HG03039 (cell line): ENCODE measurements around the gene TRIM13.
"Not testable (repeated sequence)": the region's sequence is repeated elsewhere in the genome, so short reads cannot be mapped to it uniquely, and the experiment has no call there.

ENCODE experiments used
- ATAC-seq: cut with Tn5 transposase; IDR thresholded peaks from one replicate; pipeline ENCODE4 v1.9.1; 2021; ENCODE audit warnings: mild to moderate bottlenecking, moderate library complexity; ENCODE audit not compliant: unreplicated experiment

Gene TRIM13, protein sequence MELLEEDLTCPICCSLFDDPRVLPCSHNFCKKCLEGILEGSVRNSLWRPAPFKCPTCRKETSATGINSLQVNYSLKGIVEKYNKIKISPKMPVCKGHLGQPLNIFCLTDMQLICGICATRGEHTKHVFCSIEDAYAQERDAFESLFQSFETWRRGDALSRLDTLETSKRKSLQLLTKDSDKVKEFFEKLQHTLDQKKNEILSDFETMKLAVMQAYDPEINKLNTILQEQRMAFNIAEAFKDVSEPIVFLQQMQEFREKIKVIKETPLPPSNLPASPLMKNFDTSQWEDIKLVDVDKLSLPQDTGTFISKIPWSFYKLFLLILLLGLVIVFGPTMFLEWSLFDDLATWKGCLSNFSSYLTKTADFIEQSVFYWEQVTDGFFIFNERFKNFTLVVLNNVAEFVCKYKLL

DNA sequence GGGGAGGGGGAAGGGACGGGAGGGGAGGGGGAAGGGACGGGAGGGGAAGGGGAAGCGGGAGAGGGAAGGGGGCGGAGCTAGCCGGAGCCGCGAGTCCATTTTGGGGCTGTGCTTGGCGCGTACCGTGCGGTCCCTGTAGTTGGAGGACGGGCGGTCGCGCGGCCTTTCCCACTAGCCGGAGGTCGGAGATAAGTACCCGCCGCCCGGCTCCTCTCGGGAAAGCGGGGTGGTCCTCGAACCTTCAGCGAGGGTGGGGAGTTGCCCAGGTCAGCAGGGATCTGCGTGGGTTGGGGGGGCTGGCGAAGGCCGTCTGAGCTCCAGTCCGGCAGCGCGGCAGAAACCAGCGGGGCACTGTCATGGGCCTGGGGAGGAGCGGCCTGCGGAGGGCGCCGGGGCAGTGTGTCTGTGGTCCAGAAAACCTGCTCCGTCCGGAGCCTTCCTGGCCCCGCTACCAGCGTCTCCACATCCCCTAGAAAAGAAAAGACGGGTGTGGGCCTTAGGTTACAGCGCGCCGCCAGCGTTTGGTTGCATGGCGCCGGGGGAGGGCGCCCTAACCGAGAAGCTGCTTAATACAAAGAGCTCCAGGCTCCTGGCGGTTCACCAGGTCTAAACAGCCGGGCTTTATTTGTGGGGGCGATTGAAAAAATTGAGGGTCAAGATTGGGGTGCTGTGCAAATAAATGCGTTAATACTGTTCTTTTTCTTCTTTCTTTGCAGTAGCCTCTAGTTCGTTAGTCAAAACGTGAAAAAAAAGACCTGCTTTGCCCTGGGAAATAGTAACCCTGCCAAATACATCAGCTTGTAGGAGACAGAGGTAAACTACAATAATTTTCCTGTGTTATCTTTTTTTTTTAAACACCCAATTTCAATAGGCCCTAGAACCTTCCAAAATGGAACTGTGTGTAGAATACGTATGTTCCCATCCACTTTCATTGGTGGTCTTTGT is at the start of gene TRIM13:
TSS of gene TRIM13 (plus strand) at position 92 of the 945 bp plus-strand sequence. CDS start 14,899 bp downstream, outside the sequence.
- ATAC-seq: peak; percentile 68

DNA sequence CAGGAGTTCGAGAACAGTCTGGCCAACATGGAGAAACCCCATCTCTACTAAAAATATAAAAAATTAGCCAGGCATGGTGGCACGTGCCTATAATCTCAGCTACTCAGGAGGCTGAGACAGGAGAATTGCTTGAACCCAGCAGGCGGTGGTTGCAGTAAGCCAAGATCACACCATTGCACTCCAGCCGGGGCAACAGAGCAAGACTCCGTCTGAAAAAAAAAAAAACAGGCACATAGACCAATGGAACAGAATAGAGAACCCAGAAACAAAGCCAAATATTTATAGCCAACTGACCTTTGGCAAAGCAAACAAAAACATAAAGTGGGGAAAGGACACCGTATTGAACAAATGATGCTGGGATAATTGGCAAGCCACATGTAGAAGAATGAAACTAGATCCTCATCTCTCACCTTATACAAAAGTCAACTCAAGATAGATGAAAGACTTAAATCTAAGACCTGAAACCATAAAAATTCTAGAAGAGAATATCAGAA is 48.0 kb upstream of the TRIM13 start:
- not testable (repeated sequence) for ATAC-seq

DNA sequence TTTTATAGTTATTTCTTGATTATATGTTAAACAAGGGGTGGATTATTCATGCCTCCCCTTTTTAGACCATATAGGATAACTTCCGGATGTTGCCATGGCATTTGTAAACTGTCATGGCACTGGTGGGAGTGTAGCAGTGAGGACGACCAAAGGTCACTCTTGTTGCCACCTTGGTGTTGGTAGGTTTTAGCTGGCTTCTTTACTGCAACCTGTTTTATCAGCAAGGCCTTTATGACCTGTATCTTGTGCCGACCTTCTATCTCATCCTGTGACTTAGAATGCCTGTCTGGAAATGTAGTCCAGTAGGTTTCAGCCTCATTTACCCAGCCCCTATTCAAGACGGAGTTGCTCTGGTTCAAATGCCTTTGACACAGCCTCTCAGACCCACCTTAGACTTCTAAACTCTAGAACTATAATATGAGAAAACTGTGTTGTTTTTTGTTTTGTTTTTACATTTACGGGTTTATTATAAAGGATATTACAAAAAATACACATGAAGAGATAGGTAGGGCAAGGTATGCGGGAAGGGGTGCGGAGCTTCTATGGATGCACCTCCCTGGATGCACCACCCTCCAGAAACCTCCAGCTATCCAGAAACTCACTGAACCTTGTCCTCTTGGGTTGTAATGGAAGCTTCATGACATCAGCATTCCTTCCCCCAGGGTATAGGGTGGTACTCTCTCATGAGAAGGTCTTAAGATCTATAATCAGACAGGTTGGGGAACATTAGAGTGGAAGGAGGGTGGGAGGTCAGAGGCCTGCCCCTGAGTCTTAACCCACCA is 44.9 kb upstream of the TRIM13 start:
- ATAC-seq: no peak

DNA sequence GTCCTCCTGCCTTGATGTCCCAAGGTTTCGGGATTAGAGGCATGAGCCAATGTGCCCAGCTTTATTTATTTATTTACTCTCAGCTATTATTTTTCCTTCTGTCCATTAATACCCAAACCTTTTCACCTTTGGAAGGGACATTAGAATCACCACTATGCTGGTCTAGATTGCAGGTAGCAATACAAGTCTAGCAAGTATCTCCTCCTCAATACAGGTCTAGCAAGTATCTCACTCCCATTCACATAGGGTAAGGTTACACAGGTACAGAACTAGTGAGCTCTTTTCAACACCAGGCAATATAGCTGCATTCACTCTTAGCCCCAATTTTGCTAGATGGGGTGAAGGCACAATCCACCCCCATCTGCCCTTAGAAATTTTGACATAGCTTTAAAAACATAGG is 43.3 kb upstream of the TRIM13 start:
- ATAC-seq: no peak

DNA sequence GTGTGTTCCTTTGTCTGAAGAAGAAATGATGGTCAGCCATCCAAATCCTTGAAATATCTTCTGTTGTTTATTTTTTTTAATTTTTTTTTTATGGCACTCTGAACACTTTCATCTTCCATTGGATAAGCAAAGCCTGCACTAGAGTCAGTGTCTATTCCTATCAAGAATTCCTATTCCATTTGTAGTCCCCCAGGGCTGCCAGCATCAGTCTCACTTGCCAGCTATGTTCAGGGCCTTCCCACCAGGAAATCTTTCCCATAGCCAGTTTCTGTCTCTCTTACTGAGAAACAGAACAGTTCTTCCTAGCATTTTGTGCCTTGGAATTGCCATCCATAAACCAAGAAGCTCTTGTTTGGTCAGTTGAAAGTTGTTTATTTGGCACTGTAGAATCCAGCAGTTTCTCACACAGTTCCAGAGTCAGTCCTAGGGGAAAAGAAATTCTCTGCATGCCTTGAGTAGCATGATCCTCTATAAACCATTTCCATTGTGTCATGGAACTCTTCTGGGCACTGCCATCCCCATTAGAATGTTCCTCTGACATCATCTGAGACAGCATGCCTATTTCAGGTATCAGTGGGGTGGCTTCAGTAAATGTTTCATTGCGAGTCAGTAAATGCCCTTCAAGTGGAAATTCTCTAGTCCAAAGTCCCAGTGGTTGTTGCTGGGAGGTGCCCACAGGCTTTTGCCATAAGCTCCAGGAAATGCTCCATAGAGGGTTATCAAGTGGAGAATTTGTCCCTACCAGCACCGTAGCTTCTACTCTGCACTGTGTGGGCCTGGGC is 42.0 kb upstream of the TRIM13 start:
- no peak for ATAC-seq

DNA sequence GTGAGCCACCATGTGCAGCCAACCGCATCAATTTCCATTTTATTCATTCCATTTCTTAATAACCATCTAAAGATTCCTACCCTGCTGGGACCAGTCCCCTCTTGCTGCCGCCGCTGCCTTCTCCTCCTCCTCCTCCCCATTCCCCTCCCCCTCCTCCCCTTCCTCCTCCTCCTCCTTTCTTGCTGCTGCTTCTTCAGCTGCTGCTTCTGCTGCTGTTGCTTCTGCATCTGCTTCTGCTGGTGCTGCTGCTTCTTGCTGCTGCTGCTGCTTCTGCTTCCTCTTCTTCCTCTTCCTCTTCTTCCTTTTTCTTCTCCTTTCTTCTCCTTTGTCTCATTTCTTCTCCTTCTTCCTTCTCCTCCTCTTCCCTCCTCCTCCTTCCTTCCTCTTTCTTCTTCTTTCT is 40.7 kb upstream of the TRIM13 start:
- ATAC-seq: no peak

DNA sequence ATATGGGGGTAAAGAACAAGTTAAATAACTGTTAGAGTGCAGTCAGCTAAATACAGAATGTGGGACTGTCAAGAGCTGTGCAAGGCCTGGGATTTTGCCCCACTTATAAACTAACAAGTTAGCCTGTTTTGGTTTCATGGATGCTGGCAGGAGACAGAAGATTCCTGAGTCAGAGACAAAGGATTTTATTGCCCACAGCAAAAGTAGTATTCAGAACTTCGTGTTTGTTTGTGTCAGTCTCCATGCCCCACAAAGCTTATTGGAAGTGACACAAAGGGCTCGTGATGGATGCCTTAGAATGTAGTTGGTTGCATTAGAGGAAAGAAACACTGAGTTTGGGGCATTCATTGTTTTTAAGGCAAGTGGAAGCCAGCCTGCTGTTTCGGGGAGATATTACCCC is 38.5 kb upstream of the TRIM13 start:
- no peak for ATAC-seq

DNA sequence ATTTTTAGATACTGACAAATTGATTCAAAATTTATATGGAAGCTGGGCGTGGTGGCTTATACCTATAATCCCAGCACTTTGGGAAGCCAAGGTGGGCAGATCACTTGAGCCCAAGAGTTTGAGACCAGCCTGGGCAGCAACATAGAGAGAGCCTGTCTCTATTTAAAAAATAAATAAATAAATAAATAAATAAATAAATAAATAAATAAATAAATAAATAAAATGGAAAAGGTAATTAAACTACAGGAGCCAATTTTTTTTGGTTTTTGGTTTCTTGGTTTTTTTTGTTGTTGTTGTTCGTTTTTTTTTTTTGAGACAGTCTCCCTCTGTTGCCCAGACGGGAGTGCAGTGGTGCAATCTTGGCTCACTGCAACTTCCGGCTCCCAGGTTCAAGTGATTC is 29.4 kb upstream of the TRIM13 start:
- ATAC-seq: no peak

DNA sequence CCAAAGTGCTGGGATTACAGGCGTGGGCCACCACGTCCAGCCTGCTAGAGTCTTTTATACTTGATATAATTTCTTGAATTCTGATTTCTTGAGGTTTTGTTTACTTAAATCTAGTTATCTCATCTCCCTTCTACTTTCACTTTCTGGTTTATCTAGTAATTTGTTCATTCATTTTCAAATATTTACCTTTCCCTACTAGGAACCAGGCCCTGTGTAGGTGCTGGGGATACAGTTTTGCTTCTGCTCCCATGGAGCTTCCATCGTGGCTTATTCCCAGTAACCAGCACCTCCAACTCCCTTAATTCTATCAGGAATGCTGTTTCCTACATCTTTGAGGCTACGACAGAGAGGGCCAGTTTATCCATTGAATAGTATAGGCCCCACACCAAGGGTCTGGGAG is 24.1 kb upstream of the TRIM13 start:
- ATAC-seq: no peak

DNA sequence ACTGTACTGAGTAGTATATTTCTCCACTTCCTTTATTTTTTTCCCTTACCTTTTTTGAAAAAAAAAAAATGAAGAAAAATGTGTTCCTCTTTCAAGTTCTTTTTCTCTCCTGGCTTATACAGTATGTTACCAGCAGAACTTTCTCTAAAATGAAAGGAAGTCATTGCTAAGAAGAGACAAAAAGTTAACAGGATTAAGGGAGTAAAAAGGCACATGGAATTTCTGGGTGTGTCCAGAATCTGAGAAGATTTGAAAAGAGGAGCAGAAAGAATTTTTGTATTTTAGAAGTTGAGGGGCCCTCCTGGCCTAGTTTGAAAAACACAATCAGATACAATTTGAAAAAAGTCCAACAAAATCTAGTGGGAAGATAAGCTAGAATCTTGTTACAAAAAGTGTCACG is 21.0 kb upstream of the TRIM13 start:
- no peak for ATAC-seq

DNA sequence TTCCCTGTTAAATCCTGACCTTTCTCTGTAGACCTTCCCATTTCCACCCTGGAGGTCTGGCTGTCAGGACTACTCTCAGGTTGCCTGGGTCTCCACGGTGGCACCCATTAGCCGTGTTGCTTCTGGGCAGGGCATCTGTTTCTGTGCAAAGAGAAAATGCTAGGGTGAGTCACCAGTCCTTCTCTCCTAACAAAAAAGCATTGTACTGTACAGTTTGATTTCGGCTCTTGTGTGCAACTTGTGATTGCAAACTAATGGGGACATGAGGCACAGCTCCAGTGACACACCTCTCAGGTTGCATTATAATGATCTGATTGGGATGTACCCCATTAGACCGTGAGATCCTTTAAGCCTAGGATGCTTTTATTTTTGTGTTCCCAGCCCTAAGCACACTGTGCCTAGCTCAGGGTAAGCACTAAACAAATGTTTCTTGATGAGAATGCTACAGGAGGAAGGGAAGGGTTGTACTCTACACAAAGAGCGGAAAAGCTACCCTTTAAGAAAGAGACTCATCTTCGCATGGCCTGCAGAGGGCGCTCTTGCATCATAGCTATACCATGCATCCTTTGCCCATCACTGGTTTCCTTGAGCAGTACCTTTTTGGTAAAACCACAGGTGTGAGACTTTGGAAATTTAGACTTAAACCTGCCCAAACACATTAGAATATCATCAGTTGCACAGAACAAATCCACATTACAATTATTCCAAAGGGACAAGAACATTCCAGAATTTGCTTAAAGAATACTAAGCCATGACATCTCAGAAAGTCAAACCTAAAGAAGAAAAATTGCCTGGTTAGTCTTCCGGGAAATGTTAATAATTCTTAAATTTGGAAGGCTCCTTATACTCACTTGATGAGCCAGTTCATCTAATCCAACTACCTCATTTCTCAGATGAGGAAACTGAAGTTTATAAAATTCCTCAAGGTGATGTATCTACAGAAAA is 20.3 kb upstream of the TRIM13 start:
- ATAC-seq: no peak

DNA sequence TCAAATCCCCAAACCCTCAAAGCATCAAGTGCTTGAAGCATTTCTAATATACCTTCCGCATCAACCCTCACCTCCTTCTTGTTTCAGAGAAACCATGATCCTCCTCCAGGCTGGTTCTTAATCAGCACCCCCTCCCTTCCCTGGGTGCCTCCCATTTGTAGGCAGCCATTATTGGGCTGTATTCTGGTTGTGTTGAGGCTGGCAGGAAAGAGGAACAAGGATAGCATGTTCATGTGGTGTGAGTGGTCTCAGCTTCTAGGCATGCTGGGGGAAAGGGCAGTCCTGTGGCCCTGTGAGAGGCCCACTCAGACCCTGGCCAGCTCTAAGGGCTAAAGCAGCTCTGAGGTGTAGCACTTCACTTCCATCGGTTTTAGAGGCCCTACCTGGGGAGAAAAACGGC is 18.9 kb upstream of the TRIM13 start:
- ATAC-seq: no peak

DNA sequence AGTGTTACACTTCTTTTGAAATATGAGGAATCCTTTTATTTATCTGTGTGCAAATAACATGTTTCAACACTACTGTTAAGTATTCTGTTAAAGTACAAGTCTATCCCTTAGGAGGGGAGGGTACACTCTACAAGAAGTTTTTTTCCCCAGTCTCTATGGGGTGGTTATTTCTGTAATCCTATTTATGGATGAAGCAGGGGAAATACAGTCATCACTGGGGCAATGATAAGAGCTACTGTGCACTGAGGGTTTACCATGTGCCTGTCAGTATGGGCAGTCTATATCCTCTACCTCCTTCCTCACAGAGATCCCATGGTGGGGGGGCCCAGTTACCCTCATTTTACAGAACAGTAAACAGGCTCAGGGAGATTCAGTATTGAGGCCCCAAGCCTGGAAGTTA is 16.6 kb upstream of the TRIM13 start:
- no peak for ATAC-seq

DNA sequence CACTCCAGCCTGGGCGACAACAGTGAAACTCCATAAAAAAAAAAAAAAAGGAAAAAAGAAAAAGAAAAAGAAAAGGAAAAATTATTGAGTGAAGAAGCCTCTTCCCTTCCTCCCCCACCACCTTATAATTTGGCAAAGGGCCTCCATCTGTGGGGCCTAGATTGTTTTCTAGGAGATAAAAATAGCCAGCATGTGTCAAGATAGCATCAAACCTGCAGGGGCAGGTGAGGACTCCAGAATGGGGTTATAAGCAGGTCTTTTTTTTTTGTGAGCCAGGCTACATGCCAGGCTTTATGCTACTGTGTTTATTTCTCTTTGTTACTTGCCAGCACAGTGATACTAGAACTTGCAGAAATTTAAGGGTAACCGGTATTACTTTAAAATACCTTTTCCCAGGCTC is 11.7 kb upstream of the TRIM13 start:
- ATAC-seq: no peak

DNA sequence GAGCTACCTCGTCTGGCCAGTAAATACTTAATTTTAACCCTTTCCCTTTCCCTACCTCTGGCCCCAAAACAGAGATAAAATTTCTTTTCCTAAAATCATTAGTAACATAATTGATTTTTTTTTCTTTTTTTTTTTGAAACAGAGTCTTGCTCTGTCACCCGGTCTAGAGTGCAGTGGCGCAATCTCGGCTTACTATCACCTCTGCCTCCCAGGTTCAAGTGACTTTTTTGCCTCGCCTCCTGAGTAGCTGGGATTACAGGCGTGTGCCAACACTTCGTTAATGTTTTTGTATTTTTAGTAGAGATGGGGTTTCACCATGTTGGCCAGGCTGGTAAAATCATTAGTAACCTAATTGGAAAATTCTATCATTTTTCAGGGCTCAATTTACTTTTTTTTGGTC is 10.4 kb upstream of the TRIM13 start:
- no peak for ATAC-seq

DNA sequence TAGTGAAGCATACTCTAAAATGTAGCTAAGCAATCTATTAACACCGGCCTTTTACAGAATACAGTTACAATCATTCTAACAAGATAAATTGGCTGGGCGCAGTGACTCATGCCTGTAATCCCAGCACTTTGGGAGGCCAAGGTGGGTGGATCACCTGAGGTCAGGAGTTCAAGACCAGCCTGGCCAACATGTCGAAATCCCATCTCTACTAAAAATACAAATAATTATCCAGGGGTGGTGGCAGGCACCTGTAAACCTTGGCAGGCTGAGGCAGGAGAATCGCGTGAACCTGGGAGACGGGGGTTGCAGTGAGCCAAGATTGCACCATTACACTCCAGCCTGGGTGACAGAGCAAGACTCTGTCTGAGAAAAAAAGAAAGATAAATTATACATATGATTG is 6.2 kb upstream of the TRIM13 start:
- ATAC-seq: not testable (repeated sequence)

DNA sequence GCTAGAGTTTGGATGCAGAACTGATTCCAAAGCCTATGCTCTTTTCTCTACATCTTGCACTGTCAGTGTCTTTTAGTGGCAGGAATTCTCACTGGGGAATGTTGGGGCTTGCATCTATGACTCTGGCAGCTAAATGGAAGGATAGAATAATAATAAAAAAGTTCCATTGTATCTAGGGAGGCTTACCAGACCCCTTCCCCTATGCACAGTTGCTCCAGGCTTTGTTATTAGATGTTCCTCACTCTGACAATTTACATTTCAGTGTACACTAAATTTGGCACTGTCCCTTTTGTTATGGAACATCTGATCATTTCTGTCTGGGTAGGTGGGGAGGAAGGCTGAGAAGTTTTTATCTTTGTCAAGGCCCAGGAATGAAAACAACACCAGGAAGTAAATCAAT is 3.7 kb upstream of the TRIM13 start:
- no peak for ATAC-seq

DNA sequence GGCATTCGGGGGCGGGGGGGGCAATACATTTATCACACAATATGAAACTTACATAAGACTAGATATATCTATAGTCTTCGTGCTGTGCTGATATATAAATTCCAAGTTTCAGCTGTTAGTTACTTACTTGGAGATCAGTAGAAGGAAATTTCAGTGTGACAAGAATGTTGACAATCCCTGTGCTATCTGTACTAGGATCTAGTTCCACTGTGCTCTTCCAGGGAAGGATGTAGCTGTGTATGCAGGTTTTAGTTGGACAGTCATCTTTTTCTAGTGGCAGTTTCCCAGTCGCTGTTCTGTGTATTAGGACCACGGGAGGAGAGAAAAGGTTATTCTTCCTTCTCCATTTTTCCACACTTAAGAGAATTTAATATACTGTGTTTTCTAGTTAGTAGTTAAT is 3.2 kb upstream of the TRIM13 start:
- ATAC-seq: no peak

DNA sequence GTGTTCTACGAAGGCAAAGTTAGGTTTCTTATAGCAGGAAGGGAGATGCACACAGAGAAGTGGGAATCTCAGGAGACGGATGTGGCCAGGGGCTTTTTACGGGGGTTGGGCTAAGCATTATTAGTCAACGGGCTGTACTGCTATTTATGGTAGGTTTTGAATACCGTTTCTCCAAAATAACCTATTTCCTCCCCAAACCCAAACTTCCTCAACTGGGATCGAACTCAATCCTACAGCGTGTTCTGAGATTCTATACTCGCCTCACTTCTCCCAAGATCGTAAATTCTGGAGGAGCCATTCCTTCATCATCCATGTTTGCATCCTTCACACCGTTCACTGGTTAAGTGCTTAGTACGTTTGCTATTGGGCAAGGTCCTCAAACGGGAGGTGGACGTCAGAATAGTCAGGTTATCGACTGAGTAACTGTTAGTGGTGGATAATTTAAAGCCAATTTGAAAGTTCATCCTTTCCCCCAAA is 1.2 kb upstream of the TRIM13 start:
- ATAC-seq: no peak
